ENCODE measurements around the gene TYRP1. TPM values are rescaled to one million over a fixed set of nuclear protein-coding genes. Genes with fewer than 3 reads are reported as not detected.

The TYRP1 gene
- total RNA-seq: 0.27 and 0.56 TPM in 2 replicates

GRCh38 chr9:12693141-12693540, at the start of gene TYRP1:
Gene TYRP1 (plus strand): TSS chr9:12693385. CDS start chr9:12693997, 612 bp downstream.

Other genes starting within 250 kb of the TYRP1 start
- 3.9 and 4.5 TPM in 2 replicates for gene LURAP1L, start 81.6 kb downstream of the TYRP1 start, total RNA-seq

All from endothelial cell of coronary artery (primary cell).